ENCODE measurements around the gene ZNF467.

Gene ZNF467, protein sequence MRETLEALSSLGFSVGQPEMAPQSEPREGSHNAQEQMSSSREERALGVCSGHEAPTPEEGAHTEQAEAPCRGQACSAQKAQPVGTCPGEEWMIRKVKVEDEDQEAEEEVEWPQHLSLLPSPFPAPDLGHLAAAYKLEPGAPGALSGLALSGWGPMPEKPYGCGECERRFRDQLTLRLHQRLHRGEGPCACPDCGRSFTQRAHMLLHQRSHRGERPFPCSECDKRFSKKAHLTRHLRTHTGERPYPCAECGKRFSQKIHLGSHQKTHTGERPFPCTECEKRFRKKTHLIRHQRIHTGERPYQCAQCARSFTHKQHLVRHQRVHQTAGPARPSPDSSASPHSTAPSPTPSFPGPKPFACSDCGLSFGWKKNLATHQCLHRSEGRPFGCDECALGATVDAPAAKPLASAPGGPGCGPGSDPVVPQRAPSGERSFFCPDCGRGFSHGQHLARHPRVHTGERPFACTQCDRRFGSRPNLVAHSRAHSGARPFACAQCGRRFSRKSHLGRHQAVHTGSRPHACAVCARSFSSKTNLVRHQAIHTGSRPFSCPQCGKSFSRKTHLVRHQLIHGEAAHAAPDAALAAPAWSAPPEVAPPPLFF

DNA sequence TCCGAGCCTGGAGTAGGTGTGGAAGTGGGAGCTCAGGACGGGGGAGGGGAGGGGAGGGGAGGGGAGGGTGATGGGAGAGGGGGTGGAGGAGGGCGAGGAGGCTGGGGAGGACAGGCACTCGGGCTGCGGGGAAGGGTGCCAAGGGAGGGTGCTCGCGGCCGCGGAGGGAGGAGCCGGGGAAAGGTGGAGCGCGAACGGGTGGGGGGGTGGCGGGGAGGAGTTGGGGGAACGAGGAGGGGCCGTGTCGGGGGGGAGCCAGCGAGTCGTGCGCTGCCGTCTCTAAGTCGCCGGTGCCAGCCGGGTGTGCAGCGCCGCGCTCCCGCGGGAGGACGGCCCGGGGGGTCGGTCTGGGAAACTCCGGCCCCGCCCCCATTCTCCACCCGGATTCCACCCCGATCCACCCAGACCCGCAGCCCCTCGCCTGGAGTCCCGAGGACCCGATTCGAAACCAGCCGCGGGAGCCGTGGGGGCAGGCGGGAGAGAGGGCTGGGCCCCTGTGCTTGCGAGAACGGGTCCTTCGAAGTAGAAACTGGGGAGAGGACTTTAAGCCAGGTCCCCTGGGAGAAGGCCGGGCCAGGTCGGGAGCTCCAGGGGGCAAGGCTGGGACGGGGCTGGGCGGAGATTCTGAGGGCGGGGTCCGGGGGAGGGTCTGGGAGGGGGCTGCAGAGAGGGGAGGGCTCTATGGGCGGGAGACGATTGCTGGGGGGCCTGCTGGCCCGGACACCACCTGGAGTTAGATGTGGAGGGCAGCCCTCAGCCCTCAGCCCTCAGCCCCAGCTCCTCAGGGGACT lies at the start of gene ZNF467:
Gene ZNF467 (minus strand): TSS at position 143 of the 791 bp plus-strand sequence. CDS start 2,556 bp downstream, outside the sequence.
- peak; percentile 10 for DNase-seq

DNA sequence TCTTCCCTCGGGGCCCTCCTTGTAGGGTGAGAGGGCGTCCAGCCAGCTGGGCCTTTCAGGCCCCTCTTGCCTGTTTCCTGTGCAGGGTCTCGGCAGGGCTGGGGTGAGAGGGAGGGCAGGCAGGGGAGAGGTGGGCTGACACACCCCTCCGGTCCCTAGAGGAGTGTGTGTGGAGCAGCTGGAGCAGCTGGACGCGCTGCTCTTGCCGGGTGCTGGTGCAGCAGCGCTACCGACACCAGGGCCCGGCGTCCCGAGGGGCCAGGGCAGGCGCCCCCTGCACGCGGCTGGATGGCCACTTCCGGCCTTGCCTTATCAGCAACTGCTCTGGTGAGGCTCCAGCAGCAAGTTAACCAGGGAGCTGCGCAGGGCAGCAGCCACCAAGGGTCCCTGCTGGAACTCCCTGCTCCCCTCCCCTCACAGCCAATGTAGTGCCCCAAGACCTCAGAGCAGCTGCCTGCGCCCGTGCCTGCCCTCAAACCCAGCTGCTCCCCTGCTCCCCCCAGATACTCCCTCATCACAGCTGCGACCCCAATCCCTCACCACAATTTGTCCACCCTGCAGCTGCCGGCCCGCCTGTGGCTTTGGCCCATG lies 49.1 kb upstream of the ZNF467 start:
- no peak for DNase-seq

DNA sequence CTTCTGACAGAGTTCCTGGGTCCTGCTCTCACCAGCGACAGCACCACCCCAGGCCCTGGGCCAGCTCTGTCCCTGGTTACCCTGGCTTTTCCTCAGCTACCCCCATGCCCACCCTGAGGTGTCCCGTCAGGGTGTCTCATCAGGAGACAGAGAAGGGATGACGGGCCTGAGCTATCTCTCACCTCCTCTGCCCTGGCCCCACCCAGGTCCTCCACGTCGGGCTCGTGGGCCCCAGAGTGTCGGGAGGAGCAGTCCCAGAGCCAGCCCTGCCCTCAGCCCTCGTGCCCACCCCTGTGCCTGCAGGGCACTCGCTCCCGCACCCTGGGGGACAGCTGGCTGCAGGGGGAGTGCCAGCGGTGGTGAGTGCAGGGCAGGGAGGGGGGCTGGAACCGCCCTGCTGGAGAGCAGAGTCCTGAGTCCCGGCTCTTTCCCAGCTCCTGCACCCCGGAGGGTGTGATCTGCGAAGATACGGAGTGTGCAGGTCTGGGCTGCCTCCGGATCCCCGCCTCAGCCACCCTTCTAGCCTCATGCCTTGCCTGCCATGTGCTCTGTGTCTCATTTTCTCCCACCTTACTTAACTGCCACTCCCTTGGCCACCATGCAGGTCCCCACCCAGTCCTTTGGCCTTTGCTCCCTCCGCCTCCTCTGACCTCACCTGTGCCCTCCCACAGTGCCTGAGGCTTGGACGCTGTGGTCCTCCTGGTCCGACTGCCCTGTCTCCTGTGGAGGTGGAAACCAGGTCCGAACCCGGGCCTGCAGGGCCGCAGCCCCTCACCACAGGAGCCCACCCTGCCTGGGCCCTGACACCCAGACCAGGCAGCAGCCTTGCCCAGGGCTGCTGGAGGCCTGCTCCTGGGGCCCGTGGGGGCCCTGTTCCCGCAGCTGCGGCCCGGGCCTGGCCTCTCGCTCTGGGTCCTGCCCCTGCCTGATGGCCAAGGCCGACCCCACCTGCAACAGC lies 48.1 kb upstream of the ZNF467 start:
- DNase-seq = no peak

DNA sequence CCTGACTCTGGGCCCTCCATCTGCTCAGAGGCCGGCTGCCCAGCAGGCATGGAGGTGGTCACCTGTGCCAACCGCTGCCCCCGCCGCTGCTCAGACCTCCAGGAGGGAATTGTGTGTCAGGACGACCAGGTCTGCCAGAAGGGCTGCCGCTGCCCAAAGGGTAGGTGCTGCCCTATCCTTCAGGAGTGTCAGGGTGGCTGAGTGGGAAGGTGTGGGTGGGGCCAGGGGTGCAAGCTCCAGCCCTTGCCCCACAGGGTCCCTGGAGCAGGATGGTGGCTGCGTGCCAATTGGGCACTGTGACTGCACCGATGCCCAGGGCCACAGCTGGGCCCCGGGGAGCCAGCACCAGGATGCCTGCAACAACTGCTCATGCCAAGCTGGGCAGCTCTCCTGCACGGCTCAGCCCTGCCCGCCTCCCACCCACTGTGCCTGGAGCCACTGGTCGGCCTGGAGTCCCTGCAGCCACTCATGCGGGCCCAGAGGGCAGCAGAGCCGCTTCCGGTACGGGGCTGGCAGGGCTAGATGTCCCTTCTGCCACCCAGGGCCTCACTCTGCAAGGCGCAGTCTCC lies 47.3 kb upstream of the ZNF467 start:
- no peak for DNase-seq

DNA sequence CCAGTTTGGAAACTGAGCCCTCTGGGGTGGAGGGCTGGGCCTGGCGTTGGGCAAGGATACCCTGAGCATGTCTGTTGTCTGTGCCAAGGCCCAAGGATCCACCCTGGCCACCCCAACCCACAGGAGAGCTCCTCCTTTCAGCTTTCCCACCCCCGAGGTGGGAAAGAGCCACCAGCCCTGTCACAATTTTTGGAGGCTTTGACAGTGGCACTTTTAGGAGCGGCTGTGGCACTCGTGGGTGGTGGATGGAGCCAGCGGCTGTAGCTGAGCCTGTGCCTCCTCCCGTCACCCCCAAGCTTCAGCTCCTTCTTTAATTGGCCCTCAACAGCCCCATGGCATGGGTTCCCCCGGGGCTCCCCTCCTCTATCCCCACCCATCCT lies 46.6 kb upstream of the ZNF467 start:
- no peak for DNase-seq

DNA sequence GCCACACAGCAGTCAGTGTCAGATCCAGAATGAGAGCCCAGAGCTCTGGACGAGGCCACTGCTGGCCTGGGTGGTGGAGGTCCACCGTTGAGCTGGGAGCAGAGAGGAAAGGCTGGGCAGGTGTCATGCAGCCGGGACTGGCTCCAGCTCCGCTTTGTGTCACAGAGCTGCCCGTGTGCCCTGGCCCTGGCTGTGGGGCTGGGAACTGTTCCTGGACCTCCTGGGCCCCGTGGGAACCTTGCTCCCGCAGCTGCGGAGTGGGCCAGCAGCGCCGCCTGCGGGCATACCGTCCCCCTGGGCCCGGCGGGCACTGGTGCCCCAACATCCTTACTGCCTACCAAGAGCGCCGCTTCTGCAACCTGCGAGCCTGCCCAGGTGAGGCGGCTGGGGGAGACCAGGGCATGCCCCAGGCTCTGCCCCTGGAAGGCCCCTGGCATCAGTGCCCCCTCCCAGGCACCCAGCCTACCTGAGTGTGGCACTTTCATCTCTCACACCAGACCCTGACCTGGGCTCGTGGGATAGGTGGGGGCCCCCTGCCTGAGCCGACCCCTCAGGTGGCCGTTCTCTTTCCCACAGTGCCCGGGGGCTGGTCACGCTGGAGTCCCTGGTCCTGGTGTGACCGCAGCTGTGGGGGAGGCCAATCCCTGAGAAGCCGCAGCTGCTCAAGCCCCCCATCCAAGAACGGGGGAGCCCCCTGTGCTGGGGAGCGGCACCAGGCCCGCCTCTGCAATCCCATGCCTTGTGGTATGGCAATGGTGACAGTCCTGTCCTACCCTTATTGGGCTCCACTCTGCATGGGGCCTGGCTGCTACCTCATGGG lies 46.0 kb upstream of the ZNF467 start:
- DNase-seq = no peak

DNA sequence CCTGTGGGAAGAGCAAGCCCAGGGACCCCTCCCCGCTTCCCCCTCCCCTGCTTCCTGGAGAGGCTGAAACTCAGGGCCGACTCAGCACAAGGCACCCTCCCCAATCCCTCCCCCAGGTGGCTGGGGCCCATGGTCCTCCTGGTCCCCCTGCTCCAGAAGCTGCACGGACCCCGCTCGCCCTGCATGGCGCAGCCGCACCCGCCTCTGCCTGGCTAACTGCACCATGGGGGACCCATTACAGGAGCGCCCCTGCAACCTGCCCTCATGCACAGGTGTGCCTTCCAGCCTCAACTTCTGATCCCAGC lies 45.1 kb upstream of the ZNF467 start:
- no peak for DNase-seq

DNA sequence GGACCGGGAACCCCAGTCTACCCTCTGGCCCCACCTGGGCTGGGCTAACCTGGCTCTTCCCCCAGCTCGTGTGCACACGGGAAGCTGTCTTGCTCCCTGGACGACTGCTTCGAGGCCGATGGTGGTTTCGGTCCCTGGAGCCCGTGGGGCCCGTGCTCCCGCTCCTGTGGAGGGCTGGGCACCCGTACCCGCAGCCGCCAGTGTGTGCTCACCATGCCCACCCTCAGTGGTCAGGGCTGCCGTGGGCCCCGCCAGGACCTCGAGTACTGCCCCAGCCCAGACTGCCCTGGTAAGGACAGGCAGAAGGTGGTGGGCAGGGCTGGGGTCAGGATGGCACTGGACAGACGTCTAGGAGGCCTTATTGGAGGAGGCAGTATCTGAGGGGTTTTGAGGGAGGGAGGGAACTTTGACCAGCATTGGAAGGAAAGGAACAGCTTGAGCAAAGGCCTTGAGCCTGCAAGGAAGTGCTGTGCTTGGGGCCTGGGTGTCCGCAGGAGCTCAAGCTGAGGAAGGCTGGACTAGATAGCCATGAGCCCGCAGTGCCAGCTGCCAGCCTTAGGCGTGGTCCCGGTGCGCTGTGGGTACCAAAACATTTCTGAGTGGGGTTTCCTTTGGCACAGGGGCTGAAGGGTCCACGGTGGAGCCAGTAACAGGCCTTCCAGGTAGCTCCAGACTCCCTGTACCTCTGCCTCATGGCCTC lies 44.6 kb upstream of the ZNF467 start:
- no peak for DNase-seq

DNA sequence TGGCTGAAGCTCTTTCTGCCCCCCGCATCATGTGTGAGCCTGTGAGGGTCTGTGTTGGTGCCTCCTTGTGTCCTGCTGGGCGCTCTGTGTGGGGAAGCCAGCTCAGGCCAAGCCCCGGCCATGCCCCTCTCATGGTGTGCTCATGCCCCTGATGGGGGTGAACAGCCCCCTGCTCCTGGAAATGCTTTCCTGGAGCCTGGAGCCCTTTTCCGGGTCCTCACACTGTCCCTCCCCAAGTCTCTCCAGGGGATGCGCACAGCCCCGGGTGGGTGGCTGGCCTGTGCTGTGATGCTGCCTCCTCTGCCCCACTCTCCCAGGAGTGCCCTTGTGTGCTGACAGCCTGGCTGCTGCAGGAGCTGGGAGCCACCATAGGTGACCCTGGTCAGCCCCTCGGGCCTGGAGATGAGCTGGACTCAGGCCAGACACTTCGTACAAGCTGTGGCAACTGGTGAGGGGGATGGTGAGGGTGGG lies 43.9 kb upstream of the ZNF467 start:
- no peak for DNase-seq

DNA sequence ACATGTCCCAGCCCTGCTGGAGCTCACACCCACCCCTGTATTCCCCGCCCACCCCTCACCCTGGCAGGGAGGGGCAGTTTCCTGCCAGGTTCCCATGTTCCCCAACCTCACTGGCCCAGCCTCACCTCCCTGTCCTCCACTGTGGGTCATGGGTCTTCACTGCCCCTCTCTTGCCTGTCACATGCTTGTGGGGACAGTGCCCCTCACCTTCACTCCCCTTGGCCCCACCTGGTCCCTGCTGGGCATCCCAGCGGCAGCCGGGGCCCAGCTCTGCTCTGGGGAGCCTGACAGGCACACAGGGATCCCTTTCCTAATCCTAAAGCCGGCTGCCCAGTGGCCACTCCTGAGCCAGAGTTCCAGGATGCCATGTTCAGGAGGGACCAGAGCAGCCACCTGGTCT lies 43.4 kb upstream of the ZNF467 start:
- DNase-seq = no peak

DNA sequence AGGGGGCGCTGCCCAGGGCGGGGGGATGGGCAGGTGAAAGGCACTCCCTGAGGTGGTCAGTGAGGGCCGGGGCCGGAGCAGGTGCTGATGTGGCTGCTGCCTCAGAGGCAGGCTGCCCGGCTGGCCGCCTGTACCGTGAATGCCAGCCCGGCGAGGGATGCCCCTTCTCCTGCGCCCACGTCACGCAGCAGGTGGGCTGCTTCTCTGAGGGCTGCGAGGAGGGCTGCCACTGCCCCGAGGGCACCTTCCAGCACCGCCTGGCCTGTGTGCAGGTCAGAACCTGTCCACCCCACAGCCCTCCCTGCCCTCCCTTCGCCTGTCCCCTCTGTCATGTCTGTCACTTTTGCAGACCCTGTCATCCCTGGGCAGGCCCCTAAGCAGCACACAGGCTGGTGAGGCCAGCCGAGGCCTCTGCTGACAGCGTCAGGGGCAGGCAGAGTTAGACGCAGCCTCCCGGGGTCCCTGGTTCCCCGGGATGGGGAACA lies 42.9 kb upstream of the ZNF467 start:
- DNase-seq = no peak

DNA sequence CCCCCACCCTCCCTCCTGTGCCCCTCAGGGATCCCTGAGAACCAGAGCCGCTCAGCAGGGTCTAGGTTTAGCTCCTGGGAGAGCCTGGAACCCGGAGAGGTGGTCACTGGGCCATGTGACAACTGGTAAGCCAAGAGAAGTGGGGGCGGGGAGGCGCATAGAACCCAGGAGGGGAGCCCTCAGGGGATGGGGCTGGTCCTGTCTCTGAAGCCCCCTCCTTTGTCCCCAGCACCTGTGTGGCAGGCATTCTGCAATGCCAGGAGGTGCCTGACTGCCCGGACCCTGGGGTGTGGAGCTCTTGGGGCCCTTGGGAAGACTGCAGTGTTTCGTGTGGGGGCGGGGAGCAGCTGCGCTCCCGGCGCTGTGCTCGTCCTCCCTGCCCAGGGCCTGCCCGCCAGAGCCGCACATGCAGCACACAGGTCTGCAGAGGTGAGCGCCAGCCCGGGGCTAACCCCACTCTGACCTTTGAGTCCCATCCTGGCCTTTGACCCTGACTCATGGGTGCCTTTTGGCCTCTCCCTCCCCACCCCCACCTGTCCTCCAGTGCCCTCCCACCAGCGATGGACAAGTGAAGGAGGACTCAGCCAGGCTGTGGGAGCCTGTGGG lies 42.4 kb upstream of the ZNF467 start:
- DNase-seq = no peak

DNA sequence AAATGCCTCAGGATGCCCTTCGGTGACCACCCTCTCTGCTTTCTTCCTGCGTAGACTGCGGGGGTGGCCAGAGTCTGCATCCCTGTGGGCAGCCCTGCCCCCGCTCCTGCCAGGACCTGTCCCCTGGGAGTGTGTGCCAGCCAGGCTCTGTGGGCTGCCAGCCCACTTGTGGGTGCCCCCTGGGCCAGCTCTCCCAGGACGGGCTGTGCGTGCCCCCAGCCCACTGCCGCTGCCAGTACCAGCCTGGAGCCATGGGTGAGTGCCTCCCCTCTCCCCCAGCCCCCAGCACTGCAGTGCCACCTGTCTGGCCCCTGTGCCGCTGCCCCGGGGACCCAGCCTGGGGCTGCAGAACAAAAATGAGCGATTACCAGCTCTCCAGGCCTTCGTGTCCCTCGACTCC lies 41.7 kb upstream of the ZNF467 start:
- DNase-seq = no peak

DNA sequence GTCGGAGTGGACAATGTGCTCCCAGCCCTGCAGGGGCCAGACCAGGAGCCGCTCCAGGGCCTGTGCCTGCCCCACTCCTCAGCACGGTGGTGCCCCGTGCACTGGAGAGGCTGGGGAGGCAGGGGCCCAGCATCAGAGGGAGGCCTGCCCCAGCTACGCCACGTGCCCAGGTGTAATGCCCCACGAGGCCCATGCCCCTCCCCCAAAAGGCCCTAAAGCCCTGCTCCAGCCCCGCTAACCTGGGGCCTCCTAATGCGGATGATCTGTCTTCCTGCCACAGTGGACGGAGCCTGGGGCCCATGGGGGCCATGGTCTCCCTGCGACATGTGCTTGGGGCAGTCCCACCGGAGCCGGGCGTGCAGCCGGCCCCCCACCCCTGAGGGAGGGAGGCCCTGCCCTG lies 41.1 kb upstream of the ZNF467 start:
- DNase-seq = no peak

DNA sequence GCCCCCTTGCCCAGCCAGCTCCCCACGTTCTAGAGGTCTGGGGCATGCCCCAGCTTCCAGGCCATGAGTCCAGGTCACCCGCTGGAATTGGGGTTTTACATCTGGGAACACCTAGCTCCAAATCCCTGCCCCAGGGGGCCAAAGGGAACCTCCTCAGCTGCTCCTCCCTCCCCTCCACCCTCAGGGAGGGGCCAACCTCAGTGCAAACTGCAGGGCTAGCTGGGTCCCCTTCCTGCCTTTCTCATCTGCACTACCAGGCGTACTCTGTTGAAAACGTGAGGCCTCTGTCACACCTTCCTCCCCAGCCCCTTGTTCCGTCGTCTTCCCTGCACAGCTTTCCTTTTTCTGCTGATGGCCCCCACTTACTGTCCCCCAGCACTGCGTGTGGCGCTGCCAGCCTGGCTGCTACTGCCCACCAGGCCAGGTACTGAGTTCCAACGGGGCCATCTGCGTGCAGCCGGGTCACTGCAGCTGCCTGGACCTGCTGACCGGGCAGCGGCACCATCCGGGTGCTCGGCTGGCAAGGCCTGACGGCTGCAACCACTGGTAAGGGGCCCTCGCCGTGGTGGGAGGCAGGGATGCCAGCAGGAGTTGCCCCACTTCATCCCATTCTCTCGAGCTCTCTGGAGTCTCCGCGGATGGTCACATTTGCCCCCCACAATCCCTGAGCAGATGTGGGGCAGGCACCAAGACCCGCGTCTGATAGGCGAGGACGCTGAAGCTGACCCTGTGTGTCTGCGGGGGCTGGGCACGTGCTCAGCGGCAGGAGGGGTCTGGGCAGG lies 40.1 kb upstream of the ZNF467 start:
- no peak for DNase-seq

DNA sequence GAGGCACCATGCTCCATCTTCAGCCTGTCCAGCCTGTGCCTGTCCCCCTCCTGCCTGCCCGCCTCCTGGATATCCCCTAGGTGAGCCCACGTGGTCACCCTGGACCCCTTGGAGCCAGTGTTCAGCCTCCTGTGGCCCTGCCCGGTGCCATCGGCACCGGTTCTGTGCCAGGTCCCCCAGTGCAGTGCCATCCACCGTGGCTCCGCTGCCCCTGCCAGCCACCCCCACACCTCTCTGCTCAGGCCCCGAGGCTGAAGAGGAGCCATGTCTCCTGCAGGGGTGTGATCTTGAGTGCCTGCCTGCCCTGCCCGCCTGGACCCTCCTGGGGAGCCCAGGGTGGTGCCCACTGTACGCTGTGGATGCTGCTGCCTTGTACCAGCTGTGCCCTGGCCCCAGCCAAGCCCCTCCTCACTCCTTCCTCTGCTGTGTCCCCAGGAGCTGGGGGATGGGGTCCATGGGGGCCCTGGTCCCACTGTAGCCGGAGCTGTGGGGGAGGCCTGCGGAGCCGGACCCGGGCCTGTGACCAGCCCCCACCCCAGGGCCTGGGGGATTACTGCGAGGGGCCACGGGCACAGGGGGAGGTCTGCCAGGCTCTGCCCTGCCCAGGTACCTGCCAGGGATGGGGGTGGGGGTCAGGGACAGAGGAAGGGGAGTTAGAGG lies 38.6 kb upstream of the ZNF467 start:
- no peak for DNase-seq

DNA sequence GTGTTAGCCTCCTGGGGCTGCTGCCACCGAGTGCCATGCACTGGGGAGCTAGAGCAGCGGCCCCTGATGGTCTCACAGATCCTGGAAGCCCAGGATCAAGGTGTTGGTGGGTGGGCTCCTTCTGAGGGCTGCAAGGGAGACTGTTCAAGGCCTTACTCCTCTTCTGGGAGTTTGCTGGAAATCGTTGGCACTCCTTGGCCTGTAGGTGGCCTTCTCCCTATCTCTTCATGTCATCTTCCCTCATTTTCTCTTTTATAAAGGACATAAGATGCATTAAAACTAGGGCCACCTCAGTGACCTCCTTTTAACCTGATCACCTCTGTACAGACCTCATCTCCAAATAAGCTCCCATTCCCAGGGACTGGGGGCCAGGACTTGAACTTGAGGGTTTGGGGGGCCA lies 37.8 kb upstream of the ZNF467 start:
- DNase-seq = no peak

DNA sequence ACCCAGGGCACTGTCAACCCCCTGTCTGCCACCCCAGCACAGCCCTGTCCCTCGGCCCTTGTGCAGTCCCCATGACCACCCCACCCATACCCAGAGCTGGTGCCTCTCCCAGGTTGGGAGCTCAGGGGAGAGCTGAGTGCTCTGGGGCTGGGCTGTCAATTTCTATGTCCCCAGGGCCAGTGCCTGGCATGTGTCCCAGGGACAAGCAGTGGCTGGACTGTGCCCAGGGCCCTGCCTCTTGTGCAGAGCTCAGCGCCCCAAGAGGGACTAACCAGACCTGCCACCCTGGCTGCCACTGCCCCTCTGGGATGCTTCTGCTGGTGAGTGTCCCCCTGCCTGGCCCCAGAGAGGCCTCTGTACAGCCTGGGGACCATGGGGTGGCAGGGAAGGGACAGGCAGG lies 35.8 kb upstream of the ZNF467 start:
- no peak for DNase-seq
